GM19468 (cell line): Measurements from ENCODE around the gene PLEKHA7.

Source experiments
- ATAC-seq: cut with Tn5 transposase; IDR thresholded peaks from one replicate; pipeline ENCODE4 v1.9.1; 2021; ENCODE audit warnings: mild to moderate bottlenecking, moderate library complexity, moderate number of reproducible peaks; ENCODE audit not compliant: unreplicated experiment; ENCODE audit errors: extremely low read depth

Gene PLEKHA7

DNA sequence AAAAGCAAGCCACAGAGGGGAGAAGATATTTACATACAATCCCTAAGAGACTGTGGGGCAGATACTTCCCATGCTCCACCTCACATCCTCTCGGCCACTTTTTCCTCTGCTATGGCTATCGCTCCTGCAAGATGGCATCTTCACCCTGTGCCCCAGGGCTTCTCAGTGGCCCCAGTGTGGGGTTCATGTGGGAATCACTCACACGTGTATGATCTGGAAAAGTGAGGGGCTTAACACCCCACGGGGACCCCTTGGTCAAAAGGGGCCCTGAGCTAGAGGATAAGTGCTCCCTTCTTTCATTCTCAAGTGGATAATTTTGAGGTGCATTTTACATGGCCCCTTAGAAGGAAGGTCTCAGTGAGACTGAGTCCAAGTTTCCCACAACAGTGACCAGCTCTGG, 247.1 kb downstream of the PLEKHA7 start:
- ATAC-seq: no peak

DNA sequence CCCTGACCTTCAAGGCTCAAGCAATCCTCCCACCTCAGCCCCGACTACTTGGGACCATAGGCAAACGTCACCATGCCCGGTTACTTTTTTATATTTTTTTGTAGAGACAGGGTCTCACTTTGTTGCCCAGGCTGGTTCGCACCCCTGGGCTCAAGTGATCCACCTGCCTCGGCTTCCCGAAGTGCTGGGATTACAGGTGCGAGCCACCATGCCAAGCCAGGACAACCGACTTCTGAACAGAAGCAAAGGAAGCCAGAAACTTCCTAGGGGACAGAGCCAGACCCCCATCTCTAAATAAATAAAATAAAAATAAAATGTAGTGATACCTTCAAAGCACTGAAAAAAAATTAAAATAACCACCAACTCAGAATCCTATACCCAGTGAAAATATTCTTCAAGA, 249.3 kb downstream of the PLEKHA7 start:
- ATAC-seq: no peak

DNA sequence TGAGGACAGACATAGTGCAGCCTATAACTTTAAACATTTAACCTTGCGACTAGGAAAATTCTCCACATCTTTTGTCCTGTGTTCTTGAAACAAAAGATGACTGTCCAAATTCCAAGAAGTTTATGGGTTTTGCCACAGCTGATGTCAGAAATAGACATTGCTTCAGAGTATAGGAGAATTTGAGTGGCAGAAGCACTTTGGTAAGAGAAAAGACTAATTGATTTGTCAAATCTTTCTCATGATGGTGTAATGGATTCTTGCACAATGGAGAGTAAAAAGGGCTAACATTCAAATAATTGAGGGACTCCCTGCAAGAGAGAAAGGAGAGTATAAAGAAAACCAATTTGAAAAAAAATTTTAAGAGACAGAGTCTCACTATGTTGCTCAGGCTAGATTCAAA, 250.5 kb downstream of the PLEKHA7 start:
- ATAC-seq: no peak

DNA sequence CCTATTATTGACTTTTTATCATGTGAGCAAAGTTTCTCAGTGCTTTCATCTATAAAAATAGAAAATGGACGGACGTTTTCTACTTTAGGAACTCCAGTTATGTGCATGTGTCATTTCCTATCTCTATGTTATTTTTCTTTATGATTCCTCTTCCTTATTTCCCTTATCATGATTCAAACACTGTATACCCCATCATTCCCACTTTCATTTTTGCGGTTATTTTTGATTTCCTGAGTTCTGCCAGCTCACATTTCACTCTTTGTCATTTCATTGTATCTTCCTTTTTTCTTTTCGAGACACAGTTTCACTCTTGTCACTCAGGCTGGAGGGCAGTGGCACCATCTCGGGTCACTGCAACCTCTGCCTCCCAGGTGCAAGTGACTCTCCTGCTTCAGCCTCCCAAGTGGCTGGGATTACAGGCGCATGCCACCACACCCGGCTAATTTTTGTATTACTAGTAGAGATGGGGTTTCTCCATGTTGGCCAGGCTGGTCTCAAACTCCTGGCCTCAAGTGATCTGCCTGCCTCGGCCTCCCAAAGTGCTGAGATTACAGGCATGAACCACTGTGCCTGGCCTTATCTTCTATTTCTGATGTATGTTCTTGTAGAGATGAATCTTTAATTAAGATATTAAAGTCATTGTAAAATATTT, 254.2 kb downstream of the PLEKHA7 start:
- ATAC-seq: no peak

DNA sequence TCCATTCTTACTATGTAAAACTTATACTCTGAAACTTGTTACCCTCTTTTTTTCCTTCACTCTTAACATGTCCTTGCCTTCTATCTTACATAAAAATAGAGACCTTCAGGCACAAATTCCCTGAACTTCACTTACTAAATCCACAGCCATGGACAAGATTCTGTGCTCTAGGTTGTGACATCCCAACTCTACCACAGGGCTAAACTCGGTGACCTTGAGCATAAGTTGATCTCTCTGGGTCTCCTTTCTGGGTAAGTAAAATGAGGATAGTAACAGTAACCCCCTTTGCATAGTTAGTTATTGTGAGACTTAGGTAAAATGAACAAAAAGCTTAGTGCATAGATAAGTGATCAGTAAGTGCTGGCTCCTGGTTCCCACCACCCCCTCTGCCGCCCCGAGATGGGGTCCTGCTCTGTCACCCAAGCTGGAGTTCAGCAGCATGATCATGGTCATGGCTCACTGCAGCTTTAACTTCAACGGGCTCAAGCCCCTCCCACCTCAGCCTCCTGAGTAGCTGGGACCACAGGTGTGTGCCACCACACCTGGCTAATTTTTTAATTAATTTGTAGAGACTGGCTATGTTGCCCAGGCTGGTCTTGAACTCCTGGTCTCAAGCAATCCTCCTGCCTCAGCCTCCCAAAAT, 255.7 kb downstream of the PLEKHA7 start:
- no peak for ATAC-seq

DNA sequence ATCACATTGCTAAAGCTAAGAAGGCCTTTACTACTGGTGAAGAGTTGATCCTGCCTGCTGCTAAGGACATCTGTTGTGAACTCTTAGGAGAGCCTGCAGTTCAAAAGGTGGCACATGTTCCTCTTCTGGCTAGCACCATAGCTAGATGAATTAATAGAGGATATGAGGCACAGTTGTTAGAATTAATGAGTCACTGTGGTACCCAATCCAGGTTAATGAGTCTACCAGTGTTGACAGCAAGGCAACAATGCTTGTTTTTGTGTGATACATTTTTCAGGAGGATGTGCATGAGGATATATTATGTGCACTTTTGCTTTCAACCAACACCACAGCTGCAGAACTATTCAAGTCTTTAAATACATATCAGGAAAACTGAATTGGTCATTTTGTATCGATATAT, 263.8 kb downstream of the PLEKHA7 start:
- ATAC-seq: no peak

DNA sequence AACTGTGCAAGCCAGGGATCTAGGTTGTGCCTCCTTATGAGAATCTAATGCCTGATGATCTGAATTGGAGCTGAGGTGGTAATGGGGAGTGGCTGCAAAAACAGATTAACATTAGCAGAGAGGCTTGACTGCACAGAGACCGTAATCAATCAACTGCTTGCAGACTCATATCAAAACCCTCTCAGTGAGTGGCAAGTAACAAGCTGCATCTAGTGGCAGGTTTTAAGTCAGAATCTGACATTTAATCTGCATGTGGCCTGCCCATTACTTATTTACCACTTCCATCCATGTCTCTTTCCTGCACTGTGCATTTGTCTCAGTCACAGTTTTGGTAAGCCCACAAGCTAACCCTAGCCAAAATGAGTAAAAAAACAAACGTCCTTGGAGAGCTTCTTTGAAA, 264.5 kb downstream of the PLEKHA7 start:
- no peak for ATAC-seq

DNA sequence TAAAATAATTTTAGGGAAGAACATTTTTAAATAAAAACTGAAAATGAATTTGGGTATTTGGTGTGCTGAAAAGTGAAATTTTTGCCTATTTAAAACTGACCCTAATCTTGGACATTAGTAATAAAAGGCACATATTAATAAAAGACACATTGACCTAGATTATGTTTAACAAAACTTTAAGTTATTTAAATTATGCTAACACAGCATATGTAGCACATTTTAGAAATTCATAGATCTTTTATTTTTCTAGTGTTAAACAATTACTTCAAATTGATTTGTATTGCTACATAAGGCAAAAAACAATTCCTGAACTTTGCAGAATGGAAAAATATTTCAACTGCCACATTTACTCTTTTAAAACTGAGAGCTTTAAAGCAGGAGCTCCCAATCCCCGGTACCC, 265.1 kb downstream of the PLEKHA7 start:
- ATAC-seq: no peak

DNA sequence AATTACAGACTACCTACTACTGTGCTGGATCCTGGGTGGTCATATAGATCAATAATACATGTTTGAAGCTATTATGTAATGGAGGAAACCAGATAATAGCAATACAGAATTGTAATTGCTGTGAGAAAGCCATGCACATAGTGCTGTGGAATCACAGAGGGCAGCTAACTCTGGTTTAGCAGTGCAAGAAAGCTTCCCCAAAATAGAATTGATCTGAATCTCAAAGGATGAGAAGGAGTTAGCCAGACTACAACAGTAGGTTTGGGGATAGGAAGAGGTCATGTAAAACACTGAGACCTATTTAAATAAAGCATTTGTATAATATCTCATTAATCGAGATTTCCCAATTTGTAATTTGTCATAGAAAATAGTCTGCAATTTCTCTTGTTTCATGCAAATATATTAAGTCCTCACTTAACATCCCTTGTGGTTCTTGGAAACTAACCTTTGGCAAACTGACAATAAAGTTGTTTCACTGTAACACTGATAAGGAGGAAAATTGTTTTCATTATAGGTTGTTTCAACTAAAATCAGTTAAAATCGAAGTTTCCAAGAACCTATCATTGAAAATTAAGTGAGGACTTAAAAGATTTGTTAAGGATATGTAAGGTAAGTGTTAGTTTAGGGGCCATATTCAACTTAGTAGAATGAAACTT, 268.1 kb downstream of the PLEKHA7 start:
- no peak for ATAC-seq

DNA sequence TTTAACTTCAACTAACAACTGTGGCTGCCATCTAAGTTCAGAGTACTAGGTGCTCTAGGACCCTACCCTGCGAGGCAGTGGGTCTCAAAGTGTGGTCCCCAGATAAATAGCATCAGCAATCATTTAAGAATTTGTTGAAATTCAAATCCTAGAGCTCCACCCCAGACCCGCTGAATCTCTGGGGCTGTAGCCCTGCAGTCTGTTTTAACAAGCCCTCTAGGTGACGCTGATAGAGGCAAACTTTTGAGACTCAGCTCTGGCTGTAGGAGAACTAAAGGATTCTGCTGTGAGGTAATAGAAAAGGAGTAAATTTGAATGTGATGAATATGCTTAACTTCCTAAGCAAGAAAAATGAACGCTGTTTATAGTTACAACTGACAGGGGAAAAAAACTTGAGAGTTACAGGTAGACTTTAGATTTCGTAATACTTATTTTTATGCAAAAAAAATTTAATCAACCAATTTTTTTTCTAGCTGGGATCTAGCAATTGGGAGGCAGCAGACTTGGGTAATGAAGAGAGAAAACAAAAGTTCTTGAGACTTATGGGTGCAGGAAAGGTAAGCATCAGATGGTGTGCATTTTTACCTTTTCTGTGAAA, 270.0 kb downstream of the PLEKHA7 start:
- ATAC-seq: no peak

DNA sequence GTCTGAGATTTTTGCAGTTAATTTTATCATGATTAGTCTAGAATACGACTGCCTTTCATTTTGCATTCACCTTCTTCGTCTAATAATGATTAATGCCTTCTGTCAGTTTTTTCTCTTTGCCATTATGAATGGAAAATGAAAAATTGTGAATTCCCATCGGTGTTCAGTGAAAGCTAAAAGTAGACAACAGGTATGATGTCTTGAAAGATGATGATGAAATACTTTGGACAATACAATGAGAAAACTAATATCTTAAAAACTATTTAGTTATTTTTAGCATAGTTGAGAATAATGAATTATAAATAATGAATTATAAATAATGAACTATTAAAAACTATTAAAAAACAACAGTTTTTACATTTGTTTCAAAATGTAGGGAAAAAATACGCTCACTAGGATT, 270.7 kb downstream of the PLEKHA7 start:
- no peak for ATAC-seq

DNA sequence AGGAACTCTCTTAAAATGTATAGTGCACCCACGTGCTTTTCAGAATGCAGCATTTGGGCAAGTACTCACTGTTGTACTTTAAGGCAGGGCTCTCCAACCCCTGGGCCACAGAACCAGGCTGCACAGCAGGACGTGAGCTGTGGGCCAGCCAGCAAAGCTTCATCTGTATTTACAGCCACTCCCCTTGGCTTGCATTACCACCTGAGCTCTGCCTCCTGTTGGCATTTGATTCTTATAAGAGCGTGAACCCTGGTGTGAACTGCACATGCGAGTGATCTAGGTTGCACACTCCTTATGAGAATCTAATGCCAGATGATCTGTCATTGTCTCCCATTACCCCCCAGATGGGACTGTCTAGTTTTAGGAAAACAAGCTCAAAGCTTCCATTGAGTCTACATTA, 272.7 kb downstream of the PLEKHA7 start:
- no peak for ATAC-seq

DNA sequence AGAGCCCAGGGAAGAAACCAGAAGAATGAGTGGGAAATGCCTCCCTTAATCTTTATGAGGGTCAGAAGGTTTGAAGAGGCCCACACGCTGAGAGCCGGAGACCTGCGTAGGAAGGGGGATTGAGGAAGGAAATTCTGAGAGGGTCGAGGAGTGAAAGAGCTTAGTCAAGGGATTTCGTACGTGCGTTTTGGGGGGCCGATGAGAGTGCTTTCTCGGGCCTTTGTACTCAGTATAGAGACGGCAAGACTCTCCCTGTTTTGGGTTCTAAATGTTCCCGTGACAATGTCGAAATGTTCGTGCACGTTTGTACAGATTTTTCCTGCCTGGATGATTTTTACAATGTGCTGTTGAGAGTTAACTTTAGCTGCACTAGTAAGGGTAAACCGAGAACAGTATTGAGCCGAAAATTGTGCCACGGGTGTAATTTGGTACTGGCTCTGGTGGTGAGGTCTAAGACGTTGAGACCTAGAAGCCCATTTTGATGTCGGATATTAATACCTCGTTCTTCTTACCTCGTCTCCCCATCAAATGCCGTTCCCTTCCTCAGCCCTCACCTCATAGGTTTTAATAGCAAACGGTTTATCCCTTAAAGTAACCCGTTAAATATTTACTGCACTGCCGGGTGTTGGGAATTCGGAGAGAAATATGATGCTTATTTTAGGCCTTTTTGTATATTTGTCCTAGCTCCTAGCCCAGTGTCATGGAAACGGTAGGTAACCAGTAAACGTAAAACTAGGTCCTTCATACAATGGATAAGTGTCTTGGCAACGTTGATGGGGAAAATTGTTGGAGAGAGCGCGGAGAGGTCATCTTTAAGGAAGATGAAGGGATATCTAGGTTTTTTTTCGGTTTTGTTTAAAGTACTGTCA, 275.0 kb downstream of the PLEKHA7 start:
- no peak for ATAC-seq

DNA sequence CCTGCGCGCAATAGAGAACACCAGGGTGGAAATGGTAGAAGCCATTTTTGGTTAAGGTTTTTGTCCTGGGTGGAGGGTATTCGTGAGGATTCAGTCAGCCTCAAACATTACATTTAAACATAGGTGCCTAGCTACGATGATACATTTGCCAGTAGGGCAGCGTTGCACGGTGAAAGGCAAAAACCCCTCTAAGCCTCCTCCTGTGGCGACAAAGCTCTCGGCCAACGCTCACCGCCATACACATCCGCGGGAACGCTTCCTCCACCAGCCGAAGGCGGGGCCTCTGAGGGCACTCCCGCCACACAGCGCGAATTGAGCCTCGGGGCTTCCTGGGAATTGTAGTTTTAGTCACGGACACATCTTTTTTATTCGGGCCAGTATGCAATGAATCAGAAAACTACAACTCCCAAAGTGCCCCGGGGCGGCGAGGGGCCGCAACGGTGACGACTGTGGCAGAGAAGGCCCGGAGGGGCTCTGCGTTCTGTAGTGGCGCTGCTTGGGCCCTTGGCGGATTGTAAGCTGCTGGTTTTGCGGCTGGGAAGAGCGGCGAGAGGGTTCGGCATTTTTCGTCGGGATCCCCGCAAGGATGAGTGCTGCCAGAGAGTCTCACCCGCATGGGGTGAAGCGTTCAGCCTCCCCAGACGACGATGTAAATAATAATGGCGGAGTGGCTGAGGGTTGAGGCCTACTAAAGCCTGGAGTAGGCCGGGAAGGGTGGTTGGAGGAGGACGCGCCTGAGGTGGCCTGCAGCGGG, 275.8 kb downstream of the PLEKHA7 start, which contains the start of gene C11orf58:
TSS of gene C11orf58 (plus strand) at position 455 of the 754 bp plus-strand sequence. CDS start at position 587, 132 bp downstream.
- peak; percentile 99 for ATAC-seq

DNA sequence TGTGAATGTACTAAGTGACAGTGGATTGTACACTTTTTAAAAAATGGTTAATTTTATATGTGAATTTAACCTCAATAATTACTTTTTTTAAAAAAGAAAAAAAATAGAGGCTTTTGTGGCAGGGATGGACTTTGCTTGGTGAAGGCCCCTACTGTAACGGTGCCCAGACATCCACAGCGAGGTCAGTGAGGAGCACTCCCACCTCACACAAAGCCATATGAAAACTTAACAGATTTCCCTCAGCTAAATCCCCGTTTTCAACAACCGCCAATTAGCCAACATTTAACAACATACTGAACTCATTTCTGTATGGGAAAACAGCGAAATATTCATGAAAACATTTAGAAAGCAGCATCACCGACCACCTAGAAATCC, 276.4 kb downstream of the PLEKHA7 start:
- no peak for ATAC-seq
